HG03108 (cell line): ENCODE data around the gene PRKCE.

ENCODE experiments used
- ATAC-seq: cut with Tn5 transposase; IDR thresholded peaks from one replicate; pipeline ENCODE4 v1.9.1; 2021; ENCODE audit warnings: moderate library complexity; ENCODE audit not compliant: unreplicated experiment

Gene PRKCE

GRCh38 chr2:46087492-46087891 lies 436.0 kb downstream of the PRKCE start:
- no peak for ATAC-seq

- no peak for ATAC-seq
Measured at GRCh38 chr2:46091004-46091403, 439.5 kb downstream of the PRKCE start.

- no peak for ATAC-seq
Measured at GRCh38 chr2:46091961-46092667, 440.6 kb downstream of the PRKCE start.

- ATAC-seq, result no peak
Measured at GRCh38 chr2:46094689-46095088, 443.2 kb downstream of the PRKCE start.

- ATAC-seq, result no peak
Measured at GRCh38 chr2:46095830-46096229, 444.4 kb downstream of the PRKCE start.

- ATAC-seq, result no peak
Measured at GRCh38 chr2:46096260-46096659, 444.8 kb downstream of the PRKCE start.

GRCh38 chr2:46097714-46098480 lies 446.4 kb downstream of the PRKCE start:
- no peak for ATAC-seq

- no peak for ATAC-seq
Measured at GRCh38 chr2:46098621-46099062, 447.2 kb downstream of the PRKCE start.

GRCh38 chr2:46101557-46102220 lies 450.2 kb downstream of the PRKCE start:
- ATAC-seq, result no peak

- no peak for ATAC-seq
Measured at GRCh38 chr2:46106690-46107089, 455.2 kb downstream of the PRKCE start.

GRCh38 chr2:46114996-46115395 lies 463.5 kb downstream of the PRKCE start:
- no peak for ATAC-seq

GRCh38 chr2:46116150-46116549 lies 464.7 kb downstream of the PRKCE start:
- ATAC-seq, result no peak

- ATAC-seq, result no peak
Measured at GRCh38 chr2:46116553-46116991, 465.1 kb downstream of the PRKCE start.

GRCh38 chr2:46117379-46117778 lies 465.9 kb downstream of the PRKCE start:
- no peak for ATAC-seq

GRCh38 chr2:46117994-46118393 lies 466.5 kb downstream of the PRKCE start:
- ATAC-seq, result no peak

GRCh38 chr2:46118656-46119371 lies 467.3 kb downstream of the PRKCE start:
- no peak for ATAC-seq

- ATAC-seq, result no peak
Measured at GRCh38 chr2:46119453-46119852, 468.0 kb downstream of the PRKCE start.

GRCh38 chr2:46120792-46121555 lies 469.5 kb downstream of the PRKCE start:
- no peak for ATAC-seq

GRCh38 chr2:46122318-46122976 lies 471.0 kb downstream of the PRKCE start:
- ATAC-seq, result no peak

GRCh38 chr2:46123013-46123412 lies 471.5 kb downstream of the PRKCE start:
- ATAC-seq, result no peak
